Upper lobe of left lung (tissue), 6 donors: ENCODE data around the gene DIAPH2. TPM values are rescaled to one million over a fixed set of nuclear protein-coding genes. Genes with fewer than 3 reads are reported as not detected.
"Not testable (repeated sequence)": the region's sequence is repeated elsewhere in the genome, so short reads cannot be mapped to it uniquely, and the experiment has no call there.

ENCODE experiments used
- ATAC-seq, 2 donors: fragments of 200-7000 bp; cut with Tn5 transposase; one replicate each; pipeline ENCODE4 v1.9.1; 2022; ENCODE audit warnings: mild to moderate bottlenecking in 2 of 2, moderate library complexity in 2 of 2; ENCODE audit not compliant: low FRiP score in 2 of 2
- DNase-seq, 2 donors: peaks; one replicate each; pipeline ENCODE4 v3.0.0-alpha.2; 2019 to 2020
- H3K27ac ChIP-seq, 4 donors: fragments of 200-600 bp; sonication (generic); one replicate each; pipeline ENCODE4 v1.5.1; 2016 to 2019
- H3K27me3 ChIP-seq, 4 donors: fragments of 200-600 bp; sonication (generic); one replicate each; pipeline ENCODE4 v1.5.1; 2017 to 2019
- H3K36me3 ChIP-seq, 4 donors: fragments of 200-600 bp; sonication (generic); one replicate each; pipeline ENCODE4 v1.5.1; 2016 to 2019
- H3K4me1 ChIP-seq, 4 donors: fragments of 200-600 bp; sonication (generic); one replicate each; pipeline ENCODE4 v1.5.1; 2018 to 2019
- H3K4me3 ChIP-seq, 4 donors: fragments of 200-600 bp; sonication (generic); one replicate each; pipeline ENCODE4 v1.5.1; 2017 to 2019; ENCODE audit warnings: mild to moderate bottlenecking in 2 of 4, moderate library complexity in 1 of 4
- H3K9me3 ChIP-seq, 4 donors: fragments of 200-600 bp; sonication (generic); one replicate each; pipeline ENCODE4 v1.5.1; 2018 to 2019
- EP300 ChIP-seq, 4 donors: sonication (generic); formaldehyde crosslinking; IDR thresholded peaks; one replicate each; pipeline ENCODE4 v1.5.1; 2017; ENCODE audit warnings: antibody characterized with exemption in 4 of 4, control low read depth in 2 of 4
- POLR2A ChIP-seq, 4 donors: fragments of 450-650 bp; IDR thresholded peaks; one replicate each; pipeline ENCODE4 v1.5.1; 2016 to 2017; ENCODE audit warnings: antibody characterized with exemption in 4 of 4, mild to moderate bottlenecking in 2 of 4
- POLR2AphosphoS5 ChIP-seq, 2 donors: sonication (generic); formaldehyde crosslinking; IDR thresholded peaks; one replicate each; pipeline ENCODE4 v1.5.1; 2017; ENCODE audit warnings: antibody characterized with exemption in 2 of 2
- WGBS, 2 donors: methylation state at CpG; one replicate each; pipeline ENCODE4 v1.1.5; 2017 to 2018; 5-methylcytosine and 5-hydroxymethylcytosine counted together
- total RNA-seq, 6 donors: library from RNA; depleted of rRNA in 4 of 6; stranded (reverse); fragments of >200 nt in 4 of 6; gene quantifications; one replicate each; pipeline versions ENCODE4 v1.1.0 to v1.2.1, GENCODE V29; 2016 to 2021
- TF ChIP-seq, protein P1 (sequence below), 6 experiments: fragments of 450-650 bp in 4 of 6; fragments of 200-600 bp in 2 of 6; sonication (generic) in 2 of 6; IDR thresholded peaks; one replicate each; pipeline ENCODE4 v1.5.1; 2016 to 2019; ENCODE audit warnings: antibody characterized with exemption in 6 of 6
- donor health status: DM: no; HTN: no; CAD: no; lungs with moderate emphysema.
- donor health status: DM: no; HTN: yes; CAD: no; lungs with severe emphysema.

The DIAPH2 gene
- total RNA-seq, 6 donors from 2014 or later = 22.5 to 107 (median 44.1) TPM

DNA sequence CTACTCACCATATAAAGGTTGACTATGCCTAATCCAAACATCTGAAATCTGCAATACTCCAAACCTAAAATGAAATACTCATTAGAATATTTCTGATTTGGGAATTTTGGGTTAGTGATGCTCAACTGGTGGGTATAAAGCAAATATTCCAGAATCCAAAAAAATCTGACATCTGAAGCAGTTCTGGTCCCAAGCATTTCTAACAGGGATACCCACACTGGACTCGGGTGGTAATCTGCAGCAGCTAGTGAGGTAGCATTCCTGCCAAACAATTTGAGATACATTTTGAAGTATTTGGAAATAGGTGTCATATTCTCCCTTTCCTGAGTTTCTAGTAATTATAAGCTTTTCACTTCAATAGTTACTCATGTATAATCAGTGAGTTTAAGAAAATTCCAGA is 149.5 kb downstream of the DIAPH2 start:
- Histone ChIP-seq H3K27me3 (no peaks in the 10 kb centered on the region), H3K36me3 (no peaks in the 10 kb centered on the region), H3K9me3 (no peaks in the 10 kb centered on the region), H3K4me1 (no peaks in the 10 kb centered on the region), H3K4me3 (no peak overlapping the region), H3K27ac (no peak overlapping the region)
- TF ChIP-seq POLR2A (IDR thresholded peaks at IDR 0.05) = no peak
- TF ChIP-seq, protein P1, sequence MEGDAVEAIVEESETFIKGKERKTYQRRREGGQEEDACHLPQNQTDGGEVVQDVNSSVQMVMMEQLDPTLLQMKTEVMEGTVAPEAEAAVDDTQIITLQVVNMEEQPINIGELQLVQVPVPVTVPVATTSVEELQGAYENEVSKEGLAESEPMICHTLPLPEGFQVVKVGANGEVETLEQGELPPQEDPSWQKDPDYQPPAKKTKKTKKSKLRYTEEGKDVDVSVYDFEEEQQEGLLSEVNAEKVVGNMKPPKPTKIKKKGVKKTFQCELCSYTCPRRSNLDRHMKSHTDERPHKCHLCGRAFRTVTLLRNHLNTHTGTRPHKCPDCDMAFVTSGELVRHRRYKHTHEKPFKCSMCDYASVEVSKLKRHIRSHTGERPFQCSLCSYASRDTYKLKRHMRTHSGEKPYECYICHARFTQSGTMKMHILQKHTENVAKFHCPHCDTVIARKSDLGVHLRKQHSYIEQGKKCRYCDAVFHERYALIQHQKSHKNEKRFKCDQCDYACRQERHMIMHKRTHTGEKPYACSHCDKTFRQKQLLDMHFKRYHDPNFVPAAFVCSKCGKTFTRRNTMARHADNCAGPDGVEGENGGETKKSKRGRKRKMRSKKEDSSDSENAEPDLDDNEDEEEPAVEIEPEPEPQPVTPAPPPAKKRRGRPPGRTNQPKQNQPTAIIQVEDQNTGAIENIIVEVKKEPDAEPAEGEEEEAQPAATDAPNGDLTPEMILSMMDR (IDR thresholded peaks at IDR 0.05) = no peak
- TF ChIP-seq POLR2AphosphoS5 (IDR thresholded peaks at IDR 0.05) = no peak
- no peak for TF ChIP-seq EP300 (IDR thresholded peaks at IDR 0.05)
- WGBS, 2 donors = 73 to 100% methylated on average over 1 of the region's 1 CpG
- DNase-seq (no peak), ATAC-seq (no peak)

DNA sequence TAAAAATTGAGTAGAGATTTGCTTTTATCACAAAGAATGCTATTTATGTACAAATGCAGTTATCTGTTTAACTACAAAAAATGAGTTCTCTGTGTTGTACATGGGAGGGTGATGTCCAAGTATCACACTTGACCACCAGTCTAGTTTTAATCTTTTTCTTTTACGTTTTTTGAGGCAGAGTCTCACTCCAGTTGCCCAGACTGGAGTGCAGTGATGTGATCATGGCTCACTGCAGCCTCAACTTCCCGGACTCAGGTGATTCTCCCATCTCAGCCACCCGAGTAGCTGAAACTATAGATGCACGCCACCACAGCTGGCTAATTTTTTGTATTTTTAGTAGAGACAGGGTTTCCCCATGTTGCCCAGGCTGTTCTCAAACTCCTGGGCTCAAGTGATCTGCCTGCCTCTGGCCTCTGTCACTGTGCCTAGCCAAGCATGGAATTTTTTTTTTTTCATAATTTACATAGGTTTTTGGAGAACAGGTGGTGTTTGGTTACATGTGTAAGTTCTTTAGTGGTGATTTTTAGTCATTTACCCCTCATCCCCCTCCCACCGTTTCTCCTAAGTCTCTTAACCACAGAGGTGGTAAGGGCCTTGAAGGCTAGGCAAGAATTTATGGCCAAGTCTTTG is 151.1 kb downstream of the DIAPH2 start:
- DNase-seq = no peak
- no peaks in the 10 kb centered on the region for H3K27me3 ChIP-seq
- no peaks in the 10 kb centered on the region for H3K4me1 ChIP-seq
- H3K36me3 ChIP-seq = no peaks in the 10 kb centered on the region
- H3K27ac ChIP-seq = no peak overlapping the region
- H3K9me3 ChIP-seq = no peaks in the 10 kb centered on the region
- no peak overlapping the region for H3K4me3 ChIP-seq
- TF ChIP-seq POLR2AphosphoS5 (IDR thresholded peaks at IDR 0.05) (no peak), POLR2A (IDR thresholded peaks at IDR 0.05) (no peak), EP300 (IDR thresholded peaks at IDR 0.05) (no peak)
- TF ChIP-seq, protein P1 (IDR thresholded peaks at IDR 0.05) = no peak
- no peak for ATAC-seq
- WGBS, 2 donors = 83 to 94% methylated on average over 5 of the region's 5 CpGs

DNA sequence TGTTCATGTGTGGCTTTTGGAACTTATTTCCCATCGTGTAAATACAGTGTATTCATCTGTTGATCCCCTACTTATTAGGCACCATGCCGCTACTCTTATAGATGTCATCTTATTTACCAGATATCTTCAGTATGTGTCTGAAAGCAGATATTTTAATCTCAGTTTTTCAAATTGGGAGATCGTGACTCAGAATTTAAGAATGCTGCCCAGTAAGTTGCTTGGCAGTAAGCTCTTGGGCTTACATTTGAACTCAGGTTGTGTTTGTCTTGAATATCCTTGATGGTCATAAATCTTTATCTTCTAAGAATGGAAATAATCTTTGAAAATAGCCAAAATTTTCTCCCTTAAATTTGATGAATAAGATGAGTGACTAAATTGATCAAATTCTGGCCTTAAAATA is 153.2 kb downstream of the DIAPH2 start:
- no peaks in the 10 kb centered on the region for H3K27me3 ChIP-seq
- H3K36me3 ChIP-seq = no peaks in the 10 kb centered on the region
- no peak for DNase-seq
- H3K27ac ChIP-seq = no peak overlapping the region
- no peaks in the 10 kb centered on the region for H3K9me3 ChIP-seq
- no peaks in the 10 kb centered on the region for H3K4me1 ChIP-seq
- no peak for TF ChIP-seq POLR2A (IDR thresholded peaks at IDR 0.05)
- no peak for TF ChIP-seq EP300 (IDR thresholded peaks at IDR 0.05)
- TF ChIP-seq POLR2AphosphoS5 (IDR thresholded peaks at IDR 0.05) = no peak
- TF ChIP-seq, protein P1 (IDR thresholded peaks at IDR 0.05) = no peak
- no peak for ATAC-seq
- 84 to 88% methylated on average over 3 of the region's 3 CpGs for WGBS, 2 donors
- H3K4me3 ChIP-seq = no peak overlapping the region

DNA sequence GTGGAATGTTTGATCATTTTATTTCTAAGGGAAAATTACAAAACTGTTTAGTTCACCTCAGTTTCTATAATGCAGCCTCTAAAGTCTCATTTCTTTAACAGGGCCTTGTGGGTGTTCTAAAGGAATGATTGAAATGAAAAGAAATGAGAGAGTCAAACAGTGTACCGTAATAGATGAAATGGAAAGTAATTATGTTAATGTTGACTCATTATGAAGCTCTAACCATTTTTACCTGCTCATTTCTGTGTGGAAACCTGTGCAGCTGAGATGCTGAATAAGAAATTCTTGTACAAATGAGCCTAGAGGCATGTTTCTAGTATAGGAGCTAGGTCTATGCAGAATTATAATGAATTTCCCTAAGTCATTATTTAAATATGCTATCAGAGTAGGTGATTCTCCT is 153.9 kb downstream of the DIAPH2 start:
- ATAC-seq (no peak), DNase-seq (no peak)
- Histone ChIP-seq H3K4me3 (no peak overlapping the region), H3K9me3 (no peaks in the 10 kb centered on the region), H3K36me3 (no peaks in the 10 kb centered on the region), H3K4me1 (no peaks in the 10 kb centered on the region), H3K27ac (no peak overlapping the region), H3K27me3 (no peaks in the 10 kb centered on the region)
- 83 to 92% methylated on average over 1 of the region's 1 CpG for WGBS, 2 donors
- TF ChIP-seq POLR2AphosphoS5 (IDR thresholded peaks at IDR 0.05) (no peak), EP300 (IDR thresholded peaks at IDR 0.05) (no peak), POLR2A (IDR thresholded peaks at IDR 0.05) (no peak)
- TF ChIP-seq, protein P1 (IDR thresholded peaks at IDR 0.05) = no peak

DNA sequence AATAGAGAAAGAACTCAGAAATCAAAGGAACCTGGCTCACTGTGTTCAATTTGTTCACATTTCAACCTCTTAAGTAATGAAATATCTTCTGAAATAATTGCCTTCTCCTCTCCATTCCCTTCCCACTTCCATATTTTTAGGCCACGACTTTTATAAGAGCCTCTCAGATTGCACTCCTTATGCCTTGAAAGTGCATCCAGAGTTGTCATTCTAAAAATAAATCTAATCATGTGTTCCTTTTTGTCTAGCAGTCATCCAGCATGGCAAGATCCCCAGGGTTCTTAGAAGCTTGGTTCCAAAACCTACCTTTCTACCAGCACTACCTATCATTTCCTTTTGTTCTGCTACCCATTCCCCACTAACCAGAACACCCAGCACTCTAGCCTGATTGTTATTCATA is 156.7 kb downstream of the DIAPH2 start:
- WGBS, 2 donors = 54 to 63% methylated on average over 1 of the region's 1 CpG
- DNase-seq (no peak), ATAC-seq (no peak)
- Histone ChIP-seq H3K4me1 (no peaks in the 10 kb centered on the region), H3K4me3 (no peak overlapping the region), H3K27ac (no peak overlapping the region), H3K36me3 (no peaks in the 10 kb centered on the region), H3K9me3 (no peaks in the 10 kb centered on the region), H3K27me3 (no peaks in the 10 kb centered on the region)
- TF ChIP-seq POLR2AphosphoS5 (IDR thresholded peaks at IDR 0.05) (no peak), POLR2A (IDR thresholded peaks at IDR 0.05) (no peak), EP300 (IDR thresholded peaks at IDR 0.05) (no peak)
- TF ChIP-seq, protein P1 (IDR thresholded peaks at IDR 0.05) = no peak

DNA sequence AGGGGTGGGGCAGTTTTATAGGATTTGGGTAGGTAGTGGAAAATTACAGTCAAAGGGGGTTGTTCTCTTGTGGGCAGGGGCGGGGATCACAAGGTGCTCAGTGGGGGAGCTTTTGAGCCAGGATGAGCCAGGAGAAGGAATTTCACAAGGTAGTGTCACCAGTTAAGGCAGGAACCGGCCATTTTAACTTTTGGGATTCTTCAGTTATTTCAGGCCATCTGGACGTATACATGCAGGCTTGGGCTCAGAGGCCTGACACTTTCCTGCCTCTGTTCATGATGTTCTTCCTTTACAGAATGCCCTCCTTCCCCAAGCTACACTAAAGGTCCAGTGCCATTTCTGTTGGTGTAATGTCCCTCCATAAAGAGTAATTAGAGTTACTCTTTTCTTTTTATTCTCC is 157.2 kb downstream of the DIAPH2 start:
- not testable (repeated sequence) for H3K4me3 ChIP-seq, H3K27ac ChIP-seq, H3K9me3 ChIP-seq, H3K36me3 ChIP-seq, H3K4me1 ChIP-seq, H3K27me3 ChIP-seq, ATAC-seq, DNase-seq
- 71 to 95% methylated on average over 3 of the region's 3 CpGs for WGBS, 2 donors
